Measurements from ENCODE around the gene TYMP.

GRCh38 chr22:50502096-50502495 is 27.7 kb downstream of the TYMP start:
- TF ChIP-seq, protein P1, sequence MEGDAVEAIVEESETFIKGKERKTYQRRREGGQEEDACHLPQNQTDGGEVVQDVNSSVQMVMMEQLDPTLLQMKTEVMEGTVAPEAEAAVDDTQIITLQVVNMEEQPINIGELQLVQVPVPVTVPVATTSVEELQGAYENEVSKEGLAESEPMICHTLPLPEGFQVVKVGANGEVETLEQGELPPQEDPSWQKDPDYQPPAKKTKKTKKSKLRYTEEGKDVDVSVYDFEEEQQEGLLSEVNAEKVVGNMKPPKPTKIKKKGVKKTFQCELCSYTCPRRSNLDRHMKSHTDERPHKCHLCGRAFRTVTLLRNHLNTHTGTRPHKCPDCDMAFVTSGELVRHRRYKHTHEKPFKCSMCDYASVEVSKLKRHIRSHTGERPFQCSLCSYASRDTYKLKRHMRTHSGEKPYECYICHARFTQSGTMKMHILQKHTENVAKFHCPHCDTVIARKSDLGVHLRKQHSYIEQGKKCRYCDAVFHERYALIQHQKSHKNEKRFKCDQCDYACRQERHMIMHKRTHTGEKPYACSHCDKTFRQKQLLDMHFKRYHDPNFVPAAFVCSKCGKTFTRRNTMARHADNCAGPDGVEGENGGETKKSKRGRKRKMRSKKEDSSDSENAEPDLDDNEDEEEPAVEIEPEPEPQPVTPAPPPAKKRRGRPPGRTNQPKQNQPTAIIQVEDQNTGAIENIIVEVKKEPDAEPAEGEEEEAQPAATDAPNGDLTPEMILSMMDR (IDR thresholded peaks at IDR 0.05): no peak
- TF ChIP-seq, protein P2, sequence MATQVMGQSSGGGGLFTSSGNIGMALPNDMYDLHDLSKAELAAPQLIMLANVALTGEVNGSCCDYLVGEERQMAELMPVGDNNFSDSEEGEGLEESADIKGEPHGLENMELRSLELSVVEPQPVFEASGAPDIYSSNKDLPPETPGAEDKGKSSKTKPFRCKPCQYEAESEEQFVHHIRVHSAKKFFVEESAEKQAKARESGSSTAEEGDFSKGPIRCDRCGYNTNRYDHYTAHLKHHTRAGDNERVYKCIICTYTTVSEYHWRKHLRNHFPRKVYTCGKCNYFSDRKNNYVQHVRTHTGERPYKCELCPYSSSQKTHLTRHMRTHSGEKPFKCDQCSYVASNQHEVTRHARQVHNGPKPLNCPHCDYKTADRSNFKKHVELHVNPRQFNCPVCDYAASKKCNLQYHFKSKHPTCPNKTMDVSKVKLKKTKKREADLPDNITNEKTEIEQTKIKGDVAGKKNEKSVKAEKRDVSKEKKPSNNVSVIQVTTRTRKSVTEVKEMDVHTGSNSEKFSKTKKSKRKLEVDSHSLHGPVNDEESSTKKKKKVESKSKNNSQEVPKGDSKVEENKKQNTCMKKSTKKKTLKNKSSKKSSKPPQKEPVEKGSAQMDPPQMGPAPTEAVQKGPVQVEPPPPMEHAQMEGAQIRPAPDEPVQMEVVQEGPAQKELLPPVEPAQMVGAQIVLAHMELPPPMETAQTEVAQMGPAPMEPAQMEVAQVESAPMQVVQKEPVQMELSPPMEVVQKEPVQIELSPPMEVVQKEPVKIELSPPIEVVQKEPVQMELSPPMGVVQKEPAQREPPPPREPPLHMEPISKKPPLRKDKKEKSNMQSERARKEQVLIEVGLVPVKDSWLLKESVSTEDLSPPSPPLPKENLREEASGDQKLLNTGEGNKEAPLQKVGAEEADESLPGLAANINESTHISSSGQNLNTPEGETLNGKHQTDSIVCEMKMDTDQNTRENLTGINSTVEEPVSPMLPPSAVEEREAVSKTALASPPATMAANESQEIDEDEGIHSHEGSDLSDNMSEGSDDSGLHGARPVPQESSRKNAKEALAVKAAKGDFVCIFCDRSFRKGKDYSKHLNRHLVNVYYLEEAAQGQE (IDR thresholded peaks at IDR 0.05; ENCODE audit: insufficient read depth in 1 of 2, low read depth in 2 of 2, low read length in 1 of 2): no peak
